Progenitor cell of endocrine pancreas (in vitro differentiated cells): Measurements from ENCODE around the gene FOXN4. TPM values are rescaled to one million over a fixed set of nuclear protein-coding genes. Genes with fewer than 3 reads are reported as not detected.

Source experiments
- DNase-seq: peaks from one replicate; pipeline ENCODE4 v3.0.0; 2021; ENCODE audit warnings: low spot score; ENCODE audit not compliant: unreplicated experiment
- H3K27ac Mint-ChIP-seq: 2 replicates; pipeline ENCODE4 v1.8.0; 2021; ENCODE audit warnings: mild to moderate bottlenecking, moderate library complexity, mixed read lengths
- H3K27me3 Mint-ChIP-seq: 2 replicates; pipeline ENCODE4 v1.8.0; 2021; ENCODE audit warnings: mixed read lengths
- H3K36me3 Mint-ChIP-seq: 2 replicates; pipeline ENCODE4 v1.8.0; 2022; ENCODE audit warnings: mixed read lengths; ENCODE audit not compliant: insufficient read depth
- H3K4me1 Mint-ChIP-seq: 2 replicates; pipeline ENCODE4 v1.8.0; 2021; ENCODE audit warnings: low read depth, mixed read lengths
- H3K4me3 Mint-ChIP-seq: 2 replicates; pipeline ENCODE4 v1.8.0; 2021; ENCODE audit warnings: low read depth, mild to moderate bottlenecking, moderate library complexity, mixed read lengths
- H3K9me3 Mint-ChIP-seq: 2 replicates; pipeline ENCODE4 v1.8.0; 2021; ENCODE audit warnings: low read depth, mixed read lengths
- total RNA-seq: library from RNA; stranded (reverse); gene quantifications from 2 replicates; pipeline ENCODE4 v1.2.1, GENCODE V29; 2021
- TF ChIP-seq, protein P1 (sequence below): fragments of 200-600 bp; sonication (generic); IDR thresholded peaks from one replicate; pipeline ENCODE4 v1.5.0; 2021; ENCODE audit warnings: antibody characterized with exemption, mild to moderate bottlenecking; ENCODE audit not compliant: unreplicated experiment

FOXN4 gene
- total RNA-seq, 1 donor from 2014 or later = 0.34 TPM

DNA sequence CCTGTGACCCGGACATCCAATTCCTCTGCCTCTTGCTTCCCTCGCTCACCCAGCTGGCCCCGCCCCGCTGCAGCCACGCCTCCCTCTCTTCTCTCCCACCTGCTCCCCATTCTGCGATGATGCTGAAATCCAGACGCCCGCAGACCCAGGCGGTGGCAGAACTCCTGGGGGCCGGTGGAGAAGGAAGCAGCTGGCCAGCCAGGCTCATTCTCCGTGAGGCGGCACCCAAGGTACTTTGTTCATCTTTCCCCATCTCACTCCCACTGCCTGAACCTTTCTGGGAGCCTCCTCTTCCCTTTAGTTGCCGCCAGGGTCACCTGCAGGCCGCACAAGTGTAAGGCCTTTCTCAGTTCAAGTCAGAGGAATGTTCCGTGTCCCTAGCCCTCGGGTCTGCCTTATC lies 35.7 kb downstream of the FOXN4 start:
- H3K4me1 Mint-ChIP-seq = peaks cover 4% of the 10 kb centered on the region
- TF ChIP-seq, protein P1, sequence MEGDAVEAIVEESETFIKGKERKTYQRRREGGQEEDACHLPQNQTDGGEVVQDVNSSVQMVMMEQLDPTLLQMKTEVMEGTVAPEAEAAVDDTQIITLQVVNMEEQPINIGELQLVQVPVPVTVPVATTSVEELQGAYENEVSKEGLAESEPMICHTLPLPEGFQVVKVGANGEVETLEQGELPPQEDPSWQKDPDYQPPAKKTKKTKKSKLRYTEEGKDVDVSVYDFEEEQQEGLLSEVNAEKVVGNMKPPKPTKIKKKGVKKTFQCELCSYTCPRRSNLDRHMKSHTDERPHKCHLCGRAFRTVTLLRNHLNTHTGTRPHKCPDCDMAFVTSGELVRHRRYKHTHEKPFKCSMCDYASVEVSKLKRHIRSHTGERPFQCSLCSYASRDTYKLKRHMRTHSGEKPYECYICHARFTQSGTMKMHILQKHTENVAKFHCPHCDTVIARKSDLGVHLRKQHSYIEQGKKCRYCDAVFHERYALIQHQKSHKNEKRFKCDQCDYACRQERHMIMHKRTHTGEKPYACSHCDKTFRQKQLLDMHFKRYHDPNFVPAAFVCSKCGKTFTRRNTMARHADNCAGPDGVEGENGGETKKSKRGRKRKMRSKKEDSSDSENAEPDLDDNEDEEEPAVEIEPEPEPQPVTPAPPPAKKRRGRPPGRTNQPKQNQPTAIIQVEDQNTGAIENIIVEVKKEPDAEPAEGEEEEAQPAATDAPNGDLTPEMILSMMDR = no peak
- DNase-seq = no peak
- no peak overlapping the region for H3K4me3 Mint-ChIP-seq
- peaks cover 11% of the 10 kb centered on the region for H3K36me3 Mint-ChIP-seq
- H3K9me3 Mint-ChIP-seq = peaks cover 5% of the 10 kb centered on the region
- peaks cover 12% of the 10 kb centered on the region for H3K27me3 Mint-ChIP-seq
- no peak overlapping the region for H3K27ac Mint-ChIP-seq

DNA sequence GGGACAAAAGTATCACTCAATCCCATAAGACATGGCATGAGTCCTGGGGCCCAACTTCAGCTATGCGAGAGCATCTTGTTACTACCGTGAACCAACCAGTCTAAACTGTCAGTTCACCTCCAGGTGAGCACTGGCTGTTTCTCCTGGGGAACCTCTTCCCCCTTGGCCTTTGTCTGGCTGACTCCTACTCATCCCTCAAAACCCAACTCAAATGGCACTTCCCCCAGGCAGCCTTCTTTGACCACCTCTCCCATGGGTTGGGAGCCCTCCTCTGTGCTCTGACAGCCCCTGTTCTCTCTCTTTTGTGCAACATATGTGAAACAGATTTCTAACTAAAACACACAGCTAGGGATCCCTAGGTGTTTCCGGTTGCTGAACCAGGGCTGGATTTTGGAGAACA lies 37.7 kb downstream of the FOXN4 start:
- peaks cover 2% of the 10 kb centered on the region for H3K4me1 Mint-ChIP-seq
- TF ChIP-seq, protein P1 = no peak
- peaks cover 12% of the 10 kb centered on the region for H3K27me3 Mint-ChIP-seq
- DNase-seq = no peak
- no peak overlapping the region for H3K4me3 Mint-ChIP-seq
- no peak overlapping the region for H3K27ac Mint-ChIP-seq
- peaks cover 14% of the 10 kb centered on the region for H3K36me3 Mint-ChIP-seq
- H3K9me3 Mint-ChIP-seq = peaks cover 5% of the 10 kb centered on the region

DNA sequence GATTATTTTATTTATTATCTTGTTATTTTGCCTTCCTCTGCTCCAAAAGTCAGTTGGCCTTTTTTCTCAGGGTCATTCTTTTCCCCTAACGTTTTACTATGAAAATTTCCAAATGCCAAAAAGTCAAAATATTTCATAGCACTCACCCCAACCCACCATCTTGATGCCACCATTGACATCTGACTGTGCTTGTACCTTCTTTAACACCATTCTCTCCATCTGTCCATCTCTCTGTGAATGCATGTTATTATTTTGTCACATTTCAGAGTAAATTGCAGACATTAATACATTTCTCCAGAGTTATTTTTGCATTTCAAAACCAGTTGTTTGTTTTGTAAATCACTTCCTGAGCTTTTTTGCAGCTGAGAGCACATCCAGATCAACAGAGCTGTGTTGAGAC lies 38.6 kb downstream of the FOXN4 start:
- H3K9me3 Mint-ChIP-seq = peaks cover 5% of the 10 kb centered on the region
- no peak for DNase-seq
- H3K4me1 Mint-ChIP-seq = peaks cover 2% of the 10 kb centered on the region
- H3K4me3 Mint-ChIP-seq = no peak overlapping the region
- no peak overlapping the region for H3K27ac Mint-ChIP-seq
- peaks cover 14% of the 10 kb centered on the region for H3K36me3 Mint-ChIP-seq
- H3K27me3 Mint-ChIP-seq = peaks cover 12% of the 10 kb centered on the region
- TF ChIP-seq, protein P1 = no peak

DNA sequence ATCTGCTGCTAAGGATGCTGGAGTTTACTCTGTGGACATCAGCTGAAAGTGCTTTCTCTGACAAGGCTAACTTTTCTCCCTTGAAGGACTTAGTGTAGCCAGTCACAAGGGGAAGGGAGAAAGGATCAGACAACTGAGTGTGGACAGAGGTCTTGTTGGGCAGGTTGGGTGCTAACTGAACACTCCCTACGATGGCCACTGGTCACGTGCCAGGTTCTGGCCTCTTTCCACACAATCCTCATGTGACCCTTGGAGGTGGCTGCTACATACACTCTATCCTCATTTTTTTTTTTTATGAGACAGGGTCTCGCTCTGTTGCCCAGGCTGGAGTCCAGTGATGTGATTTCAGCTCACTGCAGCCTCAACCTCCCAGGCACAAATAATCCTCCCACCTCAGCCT lies 39.7 kb downstream of the FOXN4 start:
- TF ChIP-seq, protein P1 = no peak
- H3K27ac Mint-ChIP-seq = no peak overlapping the region
- peaks cover 5% of the 10 kb centered on the region for H3K9me3 Mint-ChIP-seq
- no peak for DNase-seq
- peaks cover 10% of the 10 kb centered on the region for H3K27me3 Mint-ChIP-seq
- H3K4me3 Mint-ChIP-seq = no peak overlapping the region
- peaks cover 14% of the 10 kb centered on the region for H3K36me3 Mint-ChIP-seq
- H3K4me1 Mint-ChIP-seq = peaks cover 2% of the 10 kb centered on the region

DNA sequence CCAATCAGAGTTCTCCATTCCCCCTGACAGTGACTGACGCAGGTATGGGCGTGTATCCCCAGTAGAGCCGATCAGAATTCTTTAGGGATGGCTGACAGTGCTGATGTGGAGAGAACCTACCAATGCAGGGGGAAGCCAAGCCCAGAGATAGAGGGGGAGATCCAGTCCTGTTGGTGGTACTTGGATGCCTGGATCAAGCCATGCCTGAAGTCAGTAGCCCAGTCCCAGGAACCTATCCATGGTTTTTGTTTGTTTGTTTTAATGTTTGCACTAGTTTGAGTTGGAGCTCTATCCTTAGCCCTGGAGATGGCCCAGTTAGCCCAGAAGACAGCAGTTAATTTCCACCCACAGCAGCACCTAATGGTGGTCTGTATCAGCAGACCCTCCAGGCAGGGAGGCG lies 40.2 kb downstream of the FOXN4 start:
- no peak for DNase-seq
- no peak overlapping the region for H3K4me3 Mint-ChIP-seq
- peaks cover 5% of the 10 kb centered on the region for H3K9me3 Mint-ChIP-seq
- H3K4me1 Mint-ChIP-seq = peaks cover 2% of the 10 kb centered on the region
- H3K36me3 Mint-ChIP-seq = peaks cover 19% of the 10 kb centered on the region
- TF ChIP-seq, protein P1 = no peak
- H3K27me3 Mint-ChIP-seq = peaks cover 10% of the 10 kb centered on the region
- H3K27ac Mint-ChIP-seq = no peak overlapping the region
